Measurements from ENCODE around the gene KIR2DL3.
"Not testable (repeated sequence)": the region's sequence is repeated elsewhere in the genome, so short reads cannot be mapped to it uniquely, and the experiment has no call there.

The KIR2DL3 gene

DNA sequence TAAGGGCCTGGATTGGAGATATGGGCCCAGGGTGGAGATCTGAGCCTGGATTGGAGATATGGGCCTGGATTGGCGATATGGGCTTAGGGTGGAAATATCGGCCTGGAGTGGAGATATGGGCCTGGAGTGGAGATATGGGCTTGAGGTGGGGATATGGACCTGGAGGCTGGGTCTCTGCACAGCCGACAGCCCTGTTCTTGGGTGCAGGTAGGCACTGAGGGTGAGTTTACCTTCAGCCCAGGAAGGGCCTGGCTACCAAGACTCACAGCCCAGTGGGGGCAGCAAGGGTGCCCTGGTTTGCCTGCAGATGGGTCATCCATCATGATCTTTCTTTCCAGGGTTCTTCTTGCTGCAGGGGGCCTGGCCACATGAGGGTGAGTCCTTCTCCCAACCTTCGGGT lies 32.2 kb downstream of the KIR2DL3 start:
- H3K27ac ChIP-seq (ENCODE audit: low read depth, low read length); H3K9me3 ChIP-seq (ENCODE audit: control insufficient read depth in 1 of 2, low read length in 2 of 2); H3K36me3 ChIP-seq (ENCODE audit: control insufficient read depth in 1 of 2, insufficient read depth in 2 of 2, low read length in 2 of 2); H3K4me3 ChIP-seq (ENCODE audit: low read depth in 1 of 2, low read length in 2 of 2); H3K4me1 ChIP-seq (ENCODE audit: control insufficient read depth in 1 of 2, insufficient read depth in 2 of 2, low read length in 2 of 2); H3K9ac ChIP-seq (ENCODE audit: low read depth in 1 of 2, low read length in 2 of 2); H3K27me3 ChIP-seq (ENCODE audit: control insufficient read depth in 1 of 2, insufficient read depth in 2 of 2, low read length in 2 of 2): not testable (repeated sequence)

DNA sequence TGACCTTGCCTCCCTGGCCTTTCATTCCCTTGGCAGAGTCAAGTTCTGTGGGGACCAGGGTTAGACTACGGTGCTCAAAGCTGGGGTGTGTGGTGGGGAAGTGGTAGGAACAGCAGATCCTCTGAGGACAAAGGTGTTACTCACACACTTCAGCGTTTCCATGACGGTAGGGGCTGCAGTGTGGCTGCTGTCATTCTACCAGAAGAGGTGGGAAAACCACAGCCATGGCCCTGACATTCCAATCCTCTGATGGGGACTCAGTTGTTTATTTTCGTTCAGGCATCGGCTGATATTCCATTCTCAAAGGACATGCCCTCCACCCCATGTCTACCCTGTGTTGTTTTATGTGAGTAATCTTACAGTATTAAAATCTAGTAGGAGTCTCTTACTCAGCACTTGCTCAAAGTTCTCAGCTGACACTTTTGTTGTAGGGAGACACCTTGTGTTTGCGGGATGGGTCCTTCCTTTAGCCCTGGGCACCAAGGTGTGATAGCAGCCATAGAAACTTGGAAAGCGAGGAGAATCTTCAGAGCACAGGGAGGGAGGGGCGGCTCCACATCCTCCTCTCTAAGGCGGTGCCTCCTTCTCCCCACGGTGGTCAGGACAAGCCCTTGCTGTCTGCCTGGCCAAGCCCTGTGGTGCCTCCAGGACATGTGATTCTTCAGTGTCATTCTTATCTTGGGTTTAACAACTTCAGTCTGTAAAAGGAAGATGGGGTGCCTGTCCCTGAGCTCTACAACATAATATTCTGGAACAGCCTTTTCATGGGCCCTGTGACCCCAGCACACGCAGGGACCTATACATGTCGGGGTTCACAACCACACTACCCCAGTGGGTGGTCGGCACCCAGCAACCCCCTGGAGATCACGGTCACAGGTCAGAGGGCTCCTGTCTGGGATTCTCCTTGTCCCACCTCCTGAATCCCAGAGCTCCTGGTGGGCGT lies 33.0 kb downstream of the KIR2DL3 start:
- H3K36me3 ChIP-seq (ENCODE audit: control insufficient read depth in 1 of 2, insufficient read depth in 2 of 2, low read length in 2 of 2); H3K27me3 ChIP-seq (ENCODE audit: control insufficient read depth in 1 of 2, insufficient read depth in 2 of 2, low read length in 2 of 2); H3K9me3 ChIP-seq (ENCODE audit: control insufficient read depth in 1 of 2, low read length in 2 of 2); H3K27ac ChIP-seq (ENCODE audit: low read depth, low read length); H3K9ac ChIP-seq (ENCODE audit: low read depth in 1 of 2, low read length in 2 of 2); H3K4me1 ChIP-seq (ENCODE audit: control insufficient read depth in 1 of 2, insufficient read depth in 2 of 2, low read length in 2 of 2); H3K4me3 ChIP-seq (ENCODE audit: low read depth in 1 of 2, low read length in 2 of 2): not testable (repeated sequence)

DNA sequence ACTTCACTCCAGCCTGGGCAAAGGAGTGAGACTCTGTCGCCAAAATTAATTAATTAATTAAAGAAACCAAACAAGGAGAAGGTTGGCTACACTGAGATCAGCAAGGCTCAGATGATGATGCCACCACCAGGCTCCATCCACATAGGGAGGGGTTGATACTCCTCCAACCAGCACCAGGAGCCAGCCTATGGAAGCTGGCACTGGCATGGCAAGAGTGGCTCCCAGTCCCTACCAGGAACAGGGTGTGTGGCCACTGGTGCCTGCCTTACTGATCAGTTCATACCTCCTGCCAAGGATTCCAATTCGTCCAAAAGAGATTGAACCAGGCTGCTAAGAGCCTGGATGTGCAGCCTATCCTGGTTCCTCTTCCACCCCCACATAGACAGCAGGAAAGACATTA lies 34.4 kb downstream of the KIR2DL3 start:
- H3K27me3 ChIP-seq (ENCODE audit: control insufficient read depth in 1 of 2, insufficient read depth in 2 of 2, low read length in 2 of 2); H3K27ac ChIP-seq (ENCODE audit: low read depth, low read length); H3K9me3 ChIP-seq (ENCODE audit: control insufficient read depth in 1 of 2, low read length in 2 of 2); H3K9ac ChIP-seq (ENCODE audit: low read depth in 1 of 2, low read length in 2 of 2); H3K4me1 ChIP-seq (ENCODE audit: control insufficient read depth in 1 of 2, insufficient read depth in 2 of 2, low read length in 2 of 2); H3K4me3 ChIP-seq (ENCODE audit: low read depth in 1 of 2, low read length in 2 of 2); H3K36me3 ChIP-seq (ENCODE audit: control insufficient read depth in 1 of 2, insufficient read depth in 2 of 2, low read length in 2 of 2): not testable (repeated sequence)

DNA sequence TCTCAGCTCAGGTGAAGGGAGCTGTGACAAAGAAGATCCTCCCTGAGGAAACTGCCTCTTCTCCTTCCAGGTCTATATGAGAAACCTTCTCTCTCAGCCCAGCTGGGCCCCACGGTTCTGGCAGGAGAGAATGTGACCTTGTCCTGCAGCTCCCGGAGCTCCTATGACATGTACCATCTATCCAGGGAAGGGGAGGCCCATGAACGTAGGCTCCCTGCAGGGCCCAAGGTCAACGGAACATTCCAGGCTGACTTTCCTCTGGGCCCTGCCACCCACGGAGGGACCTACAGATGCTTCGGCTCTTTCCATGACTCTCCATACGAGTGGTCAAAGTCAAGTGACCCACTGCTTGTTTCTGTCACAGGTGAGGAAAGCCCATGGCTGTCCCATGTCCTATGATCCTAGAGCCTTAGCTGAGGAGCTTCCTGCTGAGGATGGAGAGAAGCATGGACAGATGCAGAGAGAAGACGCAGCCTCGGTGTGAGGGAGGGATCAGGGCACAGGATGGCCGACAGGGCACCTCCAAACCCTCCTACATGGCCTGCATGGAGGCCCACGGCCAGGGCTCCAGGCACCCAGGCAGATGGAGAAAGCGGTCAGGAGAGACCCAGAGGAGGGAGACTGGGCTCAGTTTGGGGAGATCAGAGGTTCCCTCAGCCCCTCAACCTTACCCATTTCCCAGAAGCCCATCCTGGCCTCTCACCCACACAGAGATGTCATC lies 36.9 kb downstream of the KIR2DL3 start:
- not testable (repeated sequence) for H3K4me3 ChIP-seq (ENCODE audit: low read depth in 1 of 2, low read length in 2 of 2); H3K4me1 ChIP-seq (ENCODE audit: control insufficient read depth in 1 of 2, insufficient read depth in 2 of 2, low read length in 2 of 2); H3K27me3 ChIP-seq (ENCODE audit: control insufficient read depth in 1 of 2, insufficient read depth in 2 of 2, low read length in 2 of 2); H3K9me3 ChIP-seq (ENCODE audit: control insufficient read depth in 1 of 2, low read length in 2 of 2); H3K9ac ChIP-seq (ENCODE audit: low read depth in 1 of 2, low read length in 2 of 2); H3K27ac ChIP-seq (ENCODE audit: low read depth, low read length); H3K36me3 ChIP-seq (ENCODE audit: control insufficient read depth in 1 of 2, insufficient read depth in 2 of 2, low read length in 2 of 2)

DNA sequence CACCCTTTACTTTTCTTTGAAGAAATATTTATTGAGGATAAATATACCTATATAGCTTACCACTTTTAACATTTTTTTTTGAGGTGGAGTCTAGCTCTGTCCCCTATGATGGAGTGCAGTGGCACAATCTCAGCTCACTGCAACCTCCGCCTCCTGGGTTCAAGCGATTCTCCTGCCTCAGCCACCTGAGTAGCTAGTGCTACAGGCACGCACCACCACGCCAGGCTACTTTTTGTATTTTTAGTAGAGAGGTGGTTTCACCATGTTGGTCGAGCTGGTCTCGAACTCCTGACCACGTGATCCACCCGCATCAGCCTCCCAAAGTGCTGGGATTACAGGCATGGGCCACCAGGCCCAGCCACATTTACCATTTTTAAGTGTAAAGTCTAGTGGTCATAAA lies 37.5 kb downstream of the KIR2DL3 start:
- not testable (repeated sequence) for H3K27ac ChIP-seq (ENCODE audit: low read depth, low read length); H3K4me1 ChIP-seq (ENCODE audit: control insufficient read depth in 1 of 2, insufficient read depth in 2 of 2, low read length in 2 of 2); H3K4me3 ChIP-seq (ENCODE audit: low read depth in 1 of 2, low read length in 2 of 2)

DNA sequence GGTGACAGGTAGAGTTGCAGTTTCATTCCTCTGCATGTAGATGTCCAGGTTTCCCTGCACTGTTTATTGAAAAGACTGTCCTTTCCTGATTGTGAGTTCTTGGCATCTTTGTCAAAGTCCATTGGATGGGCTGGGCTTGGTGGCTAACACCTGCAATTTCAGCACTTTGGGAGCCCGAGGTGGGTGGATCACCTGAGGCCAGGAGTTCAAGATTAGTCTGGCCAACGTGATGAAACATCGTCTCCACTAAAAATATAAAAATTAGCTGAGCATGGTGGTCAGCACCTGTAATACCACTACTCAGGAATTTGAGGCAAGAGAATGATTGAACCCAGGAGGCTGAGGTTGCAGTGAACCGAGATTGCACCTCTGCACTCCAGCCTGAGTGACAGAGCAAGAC lies 39.5 kb downstream of the KIR2DL3 start:
- not testable (repeated sequence) for H3K4me1 ChIP-seq (ENCODE audit: control insufficient read depth in 1 of 2, insufficient read depth in 2 of 2, low read length in 2 of 2); H3K27me3 ChIP-seq (ENCODE audit: control insufficient read depth in 1 of 2, insufficient read depth in 2 of 2, low read length in 2 of 2); H3K4me3 ChIP-seq (ENCODE audit: low read depth in 1 of 2, low read length in 2 of 2); H3K27ac ChIP-seq (ENCODE audit: low read depth, low read length); H3K36me3 ChIP-seq (ENCODE audit: control insufficient read depth in 1 of 2, insufficient read depth in 2 of 2, low read length in 2 of 2); H3K9me3 ChIP-seq (ENCODE audit: control insufficient read depth in 1 of 2, low read length in 2 of 2); H3K9ac ChIP-seq (ENCODE audit: low read depth in 1 of 2, low read length in 2 of 2)

More for the DNA sequence above, 37.5 kb downstream of the KIR2DL3 start:
- not testable (repeated sequence) for H3K9me3 ChIP-seq (ENCODE audit: control insufficient read depth in 1 of 2, low read length in 2 of 2); H3K36me3 ChIP-seq (ENCODE audit: control insufficient read depth in 1 of 2, insufficient read depth in 2 of 2, low read length in 2 of 2); H3K9ac ChIP-seq (ENCODE audit: low read depth in 1 of 2, low read length in 2 of 2); H3K27me3 ChIP-seq (ENCODE audit: control insufficient read depth in 1 of 2, insufficient read depth in 2 of 2, low read length in 2 of 2)

DNA sequence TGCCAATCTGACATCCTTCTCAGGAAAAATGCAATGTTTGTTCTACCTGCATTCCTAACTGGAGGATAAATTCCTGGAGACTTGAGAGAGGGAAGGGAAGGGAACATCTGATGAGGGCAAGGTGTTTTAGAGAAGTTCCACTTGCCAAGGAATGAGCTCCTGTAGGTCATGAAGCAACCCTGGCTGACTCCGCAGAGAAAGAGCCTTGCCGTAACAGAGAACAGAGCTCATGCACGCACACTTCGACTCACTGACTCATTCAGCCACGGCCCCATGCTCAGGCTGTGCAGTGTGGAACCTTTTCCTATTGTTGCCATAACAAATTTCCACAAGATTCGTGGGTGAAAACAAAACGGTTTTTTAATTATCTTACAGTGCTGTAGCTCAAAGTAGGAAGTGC lies 40.6 kb downstream of the KIR2DL3 start:
- not testable (repeated sequence) for H3K27me3 ChIP-seq (ENCODE audit: control insufficient read depth in 1 of 2, insufficient read depth in 2 of 2, low read length in 2 of 2); H3K4me3 ChIP-seq (ENCODE audit: low read depth in 1 of 2, low read length in 2 of 2); H3K36me3 ChIP-seq (ENCODE audit: control insufficient read depth in 1 of 2, insufficient read depth in 2 of 2, low read length in 2 of 2); H3K9me3 ChIP-seq (ENCODE audit: control insufficient read depth in 1 of 2, low read length in 2 of 2); H3K4me1 ChIP-seq (ENCODE audit: control insufficient read depth in 1 of 2, insufficient read depth in 2 of 2, low read length in 2 of 2); H3K9ac ChIP-seq (ENCODE audit: low read depth in 1 of 2, low read length in 2 of 2); H3K27ac ChIP-seq (ENCODE audit: low read depth, low read length)

DNA sequence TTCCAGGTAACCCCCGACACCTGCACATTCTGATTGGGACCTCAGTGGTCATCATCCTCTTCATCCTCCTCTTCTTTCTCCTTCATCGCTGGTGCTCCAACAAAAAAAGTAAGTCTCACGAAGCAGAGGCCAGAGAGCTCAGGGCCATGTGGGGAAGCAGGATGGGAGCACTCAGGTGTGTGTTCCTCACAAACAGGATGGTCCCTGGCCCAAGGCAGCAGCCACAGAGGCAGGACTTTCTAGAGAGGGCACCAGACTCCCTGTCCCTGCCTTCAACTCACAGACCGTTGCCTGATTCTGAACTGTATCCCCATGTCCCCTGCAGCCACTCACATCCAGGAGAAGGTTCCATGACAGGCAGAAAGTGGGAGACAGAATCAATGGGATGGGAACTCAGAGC lies 44.6 kb downstream of the KIR2DL3 start:
- H3K4me1 ChIP-seq (ENCODE audit: control insufficient read depth in 1 of 2, insufficient read depth in 2 of 2, low read length in 2 of 2); H3K27ac ChIP-seq (ENCODE audit: low read depth, low read length); H3K4me3 ChIP-seq (ENCODE audit: low read depth in 1 of 2, low read length in 2 of 2); H3K27me3 ChIP-seq (ENCODE audit: control insufficient read depth in 1 of 2, insufficient read depth in 2 of 2, low read length in 2 of 2); H3K9ac ChIP-seq (ENCODE audit: low read depth in 1 of 2, low read length in 2 of 2); H3K36me3 ChIP-seq (ENCODE audit: control insufficient read depth in 1 of 2, insufficient read depth in 2 of 2, low read length in 2 of 2); H3K9me3 ChIP-seq (ENCODE audit: control insufficient read depth in 1 of 2, low read length in 2 of 2): not testable (repeated sequence)

DNA sequence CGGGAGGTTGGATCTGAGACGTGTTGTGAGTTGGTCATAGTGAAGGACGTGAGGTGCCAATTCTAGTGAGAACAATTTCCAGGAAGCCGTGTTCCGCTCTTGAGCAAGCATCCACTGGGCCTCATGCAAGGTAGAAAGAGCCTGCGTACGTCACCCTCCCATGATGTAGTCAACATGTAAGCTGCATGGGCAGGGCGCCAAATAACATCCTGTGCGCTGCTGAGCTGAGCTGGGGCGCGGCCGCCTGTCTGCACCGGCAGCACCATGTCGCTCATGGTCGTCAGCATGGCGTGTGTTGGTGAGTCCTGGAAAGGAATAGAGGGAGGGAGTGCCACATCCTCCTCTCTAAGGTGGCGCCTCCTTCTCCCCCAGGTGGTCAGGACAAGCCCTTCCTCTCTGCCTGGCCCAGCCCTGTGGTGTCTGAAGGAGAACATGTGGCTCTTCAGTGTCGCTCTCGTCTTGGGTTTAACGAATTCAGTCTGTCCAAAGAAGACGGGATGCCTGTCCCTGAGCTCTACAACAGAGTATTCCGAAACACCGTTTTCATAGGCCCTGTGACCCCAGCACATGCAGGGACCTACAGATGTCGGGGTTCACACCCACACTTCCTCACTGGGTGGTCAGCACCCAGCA lies 47.9 kb downstream of the KIR2DL3 start:
- not testable (repeated sequence) for H3K9me3 ChIP-seq (ENCODE audit: control insufficient read depth in 1 of 2, low read length in 2 of 2); H3K4me3 ChIP-seq (ENCODE audit: low read depth in 1 of 2, low read length in 2 of 2)

DNA sequence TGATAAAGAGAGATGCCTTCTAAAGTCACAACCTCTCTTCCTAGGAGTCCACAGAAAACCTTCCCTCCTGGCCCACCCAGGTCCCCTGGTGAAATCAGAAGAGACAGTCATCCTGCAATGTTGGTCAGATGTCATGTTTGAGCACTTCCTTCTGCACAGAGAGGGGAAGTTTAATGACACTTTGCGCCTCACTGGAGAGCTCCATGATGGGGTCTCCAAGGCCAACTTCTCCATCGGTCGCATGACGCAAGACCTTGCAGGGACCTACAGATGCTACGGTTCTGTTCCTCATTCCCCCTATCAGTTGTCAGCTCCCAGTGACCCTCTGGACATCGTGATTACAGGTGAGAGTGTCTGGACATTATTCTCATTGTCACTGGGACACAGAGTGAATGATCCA lies 49.8 kb downstream of the KIR2DL3 start:
- not testable (repeated sequence) for H3K9me3 ChIP-seq (ENCODE audit: control insufficient read depth in 1 of 2, low read length in 2 of 2); H3K36me3 ChIP-seq (ENCODE audit: control insufficient read depth in 1 of 2, insufficient read depth in 2 of 2, low read length in 2 of 2); H3K4me3 ChIP-seq (ENCODE audit: low read depth in 1 of 2, low read length in 2 of 2); H3K27ac ChIP-seq (ENCODE audit: low read depth, low read length); H3K9ac ChIP-seq (ENCODE audit: low read depth in 1 of 2, low read length in 2 of 2); H3K27me3 ChIP-seq (ENCODE audit: control insufficient read depth in 1 of 2, insufficient read depth in 2 of 2, low read length in 2 of 2); H3K4me1 ChIP-seq (ENCODE audit: control insufficient read depth in 1 of 2, insufficient read depth in 2 of 2, low read length in 2 of 2)

More for the DNA sequence above, 47.9 kb downstream of the KIR2DL3 start:
- H3K36me3 ChIP-seq (ENCODE audit: control insufficient read depth in 1 of 2, insufficient read depth in 2 of 2, low read length in 2 of 2); H3K27me3 ChIP-seq (ENCODE audit: control insufficient read depth in 1 of 2, insufficient read depth in 2 of 2, low read length in 2 of 2); H3K9ac ChIP-seq (ENCODE audit: low read depth in 1 of 2, low read length in 2 of 2); H3K4me1 ChIP-seq (ENCODE audit: control insufficient read depth in 1 of 2, insufficient read depth in 2 of 2, low read length in 2 of 2); H3K27ac ChIP-seq (ENCODE audit: low read depth, low read length): not testable (repeated sequence)

Measured in duodenal mucosa (tissue), 2 donors.